ENCODE data around the gene HOXA9. TPM values are rescaled to one million over a fixed set of nuclear protein-coding genes. Genes with fewer than 3 reads are reported as not detected.

HOXA9 gene
- polyA plus RNA-seq, 1 of the 3 experiments (the other 2 are of a cell fraction), result not detected

GRCh38 chr7:27154901-27155815, 10.2 kb downstream of the HOXA9 start:
- 16% methylated on average over 47 of the region's 48 CpGs for WGBS (ENCODE audit: low lambda C conversion rate)
- Histone ChIP-seq H3K27ac (ENCODE audit: low read depth in 2 of 2, low read length in 1 of 2) (no peak overlapping the region), H3K4me3 (ENCODE audit: low read depth in 2 of 2, low read length in 1 of 2) (0 out of 4 replicates have a peak overlapping the region, but pooled peaks of 1 of the 2 experiments have one; percentile 3), H4K20me1 (ENCODE audit: insufficient read depth) (peaks cover 6% of the 10 kb centered on the region; the same call in 1 of the 2 replicates), H3K36me3 (replicated peaks in 1 of 2; ENCODE audit: control insufficient read depth in 1 of 2, insufficient read depth in 2 of 2, low read length in 1 of 2) (no peaks in the 10 kb centered on the region), H3K9ac (no peak overlapping the region), H3F3A (replicated peaks; ENCODE audit: insufficient read depth) (no peaks in the 10 kb centered on the region), H2AFZ (ENCODE audit: low read depth) (no peak overlapping the region), H3K4me2 (no peak overlapping the region), H3K4me1 (ENCODE audit: control insufficient read depth in 1 of 2, insufficient read depth in 2 of 2, low read depth in 1 of 2, low read length in 1 of 2) (peaks cover 0 to 9% of the 10 kb centered on the region in 2 experiments; a peak in 1 of 4 replicates), H3K79me2 (ENCODE audit: insufficient read depth) (no peaks in the 10 kb centered on the region), H3K9me2 (no peaks in the 10 kb centered on the region), H3K9me3 (no peaks in the 10 kb centered on the region), H3K27me3 (ENCODE audit: insufficient read depth) (peaks cover 100% of the 10 kb centered on the region)
- POLR2A ChIA-PET, result no interaction called here
- TF ChIP-seq SIN3A (IDR thresholded peaks at IDR 0.05; ENCODE audit: borderline replicate concordance, low read depth, low read length) (no peak), EZH2phosphoT487 (IDR thresholded peaks at IDR 0.05; ENCODE audit: borderline replicate concordance, low read depth) (peak; percentile 80; the same call in 1 of the 2 replicates)
- no peak for DNase-seq
- CTCF ChIA-PET, result interaction anchor here (0.6 to 11.7 kb wide), 13 partner anchors 7 to 790 kb away, joined by 3 to 270 read pairs (median 3); partner anchors contain the start of genes HOXA3, HOXA5 and HOXA6

- Histone ChIP-seq H3F3A (replicated peaks; ENCODE audit: insufficient read depth) (no peaks in the 10 kb centered on the region), H3K79me2 (ENCODE audit: insufficient read depth) (no peaks in the 10 kb centered on the region), H3K4me3 (ENCODE audit: low read depth in 2 of 2, low read length in 1 of 2) (no peak overlapping the region), H4K20me1 (ENCODE audit: insufficient read depth) (peaks cover 6% of the 10 kb centered on the region; the same call in 1 of the 2 replicates), H3K9me2 (no peaks in the 10 kb centered on the region), H3K9ac (no peak overlapping the region), H3K27me3 (ENCODE audit: insufficient read depth) (peaks cover 100% of the 10 kb centered on the region), H3K4me2 (no peak overlapping the region), H3K4me1 (ENCODE audit: control insufficient read depth in 1 of 2, insufficient read depth in 2 of 2, low read depth in 1 of 2, low read length in 1 of 2) (peaks cover 0 to 9% of the 10 kb centered on the region in 2 experiments; a peak in 1 of 4 replicates), H3K27ac (ENCODE audit: low read depth in 2 of 2, low read length in 1 of 2) (no peak overlapping the region), H2AFZ (ENCODE audit: low read depth) (no peak overlapping the region), H3K9me3 (no peaks in the 10 kb centered on the region), H3K36me3 (replicated peaks in 1 of 2; ENCODE audit: control insufficient read depth in 1 of 2, insufficient read depth in 2 of 2, low read length in 1 of 2) (no peaks in the 10 kb centered on the region)
- ChIA-PET CTCF (interaction anchor here (0.6 to 11.7 kb wide), 8 partner anchors 6 to 785 kb away, joined by 3 to 270 read pairs (median 4); partner anchors contain the start of genes HOXA3, HOXA5 and HOXA6), POLR2A (no interaction called here)
- WGBS (ENCODE audit: low lambda C conversion rate), result 19% methylated on average over 10 of the region's 10 CpGs
- TF ChIP-seq POLR2AphosphoS5 (IDR thresholded peaks at IDR 0.05; ENCODE audit: low read depth, low read length) (no peak), NFIC (IDR thresholded peaks at IDR 0.05; ENCODE audit: borderline replicate concordance) (no peak), TCF12 (IDR thresholded peaks at IDR 0.05) (no peak), ELF1 (IDR thresholded peaks at IDR 0.05) (no peak), EP300 (IDR thresholded peaks at IDR 0.05; ENCODE audit: borderline replicate concordance in 1 of 2, low read depth in 1 of 2, low read length in 1 of 2) (no peak), ZBTB33 (IDR thresholded peaks at IDR 0.05; ENCODE audit: borderline replicate concordance, low read depth) (no peak), GABPA (IDR thresholded peaks at IDR 0.05; ENCODE audit: low read depth) (no peak), MAX (IDR thresholded peaks at IDR 0.05; ENCODE audit: low read depth) (no peak), RFX5 (IDR thresholded peaks at IDR 0.05; ENCODE audit: low read length) (no peak), FOSL2 (IDR thresholded peaks at IDR 0.05; ENCODE audit: borderline replicate concordance, low read depth) (no peak), RAD21 (IDR thresholded peaks at IDR 0.05; ENCODE audit: low read length) (no peak), EZH2phosphoT487 (IDR thresholded peaks at IDR 0.05; ENCODE audit: borderline replicate concordance, low read depth) (no peak), RCOR1 (IDR thresholded peaks at IDR 0.05; ENCODE audit: low read length) (no peak), FOXJ3 (CRISPR knock-in tag; IDR thresholded peaks at IDR 0.05) (no peak)
- TF ChIP-seq, protein P1, sequence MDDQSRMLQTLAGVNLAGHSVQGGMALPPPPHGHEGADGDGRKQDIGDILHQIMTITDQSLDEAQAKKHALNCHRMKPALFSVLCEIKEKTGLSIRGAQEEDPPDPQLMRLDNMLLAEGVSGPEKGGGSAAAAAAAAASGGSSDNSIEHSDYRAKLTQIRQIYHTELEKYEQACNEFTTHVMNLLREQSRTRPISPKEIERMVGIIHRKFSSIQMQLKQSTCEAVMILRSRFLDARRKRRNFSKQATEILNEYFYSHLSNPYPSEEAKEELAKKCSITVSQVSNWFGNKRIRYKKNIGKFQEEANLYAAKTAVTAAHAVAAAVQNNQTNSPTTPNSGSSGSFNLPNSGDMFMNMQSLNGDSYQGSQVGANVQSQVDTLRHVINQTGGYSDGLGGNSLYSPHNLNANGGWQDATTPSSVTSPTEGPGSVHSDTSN (IDR thresholded peaks at IDR 0.05), result no peak
- TF ChIP-seq, protein P2, sequence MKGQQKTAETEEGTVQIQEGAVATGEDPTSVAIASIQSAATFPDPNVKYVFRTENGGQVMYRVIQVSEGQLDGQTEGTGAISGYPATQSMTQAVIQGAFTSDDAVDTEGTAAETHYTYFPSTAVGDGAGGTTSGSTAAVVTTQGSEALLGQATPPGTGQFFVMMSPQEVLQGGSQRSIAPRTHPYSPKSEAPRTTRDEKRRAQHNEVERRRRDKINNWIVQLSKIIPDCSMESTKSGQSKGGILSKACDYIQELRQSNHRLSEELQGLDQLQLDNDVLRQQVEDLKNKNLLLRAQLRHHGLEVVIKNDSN (IDR thresholded peaks at IDR 0.05; ENCODE audit: borderline replicate concordance, low read depth), result no peak
- TF ChIP-seq, protein P3, sequence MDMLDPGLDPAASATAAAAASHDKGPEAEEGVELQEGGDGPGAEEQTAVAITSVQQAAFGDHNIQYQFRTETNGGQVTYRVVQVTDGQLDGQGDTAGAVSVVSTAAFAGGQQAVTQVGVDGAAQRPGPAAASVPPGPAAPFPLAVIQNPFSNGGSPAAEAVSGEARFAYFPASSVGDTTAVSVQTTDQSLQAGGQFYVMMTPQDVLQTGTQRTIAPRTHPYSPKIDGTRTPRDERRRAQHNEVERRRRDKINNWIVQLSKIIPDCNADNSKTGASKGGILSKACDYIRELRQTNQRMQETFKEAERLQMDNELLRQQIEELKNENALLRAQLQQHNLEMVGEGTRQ (IDR thresholded peaks at IDR 0.05; ENCODE audit: borderline replicate concordance, low read depth, low read length), result no peak
- no peak for DNase-seq
Measured at GRCh38 chr7:27154369-27154768, 11.0 kb downstream of the HOXA9 start.
